ENCODE data around the gene ARID1B. TPM values are rescaled to one million over a fixed set of nuclear protein-coding genes. Genes with fewer than 3 reads are reported as not detected.

Gene ARID1B
- total RNA-seq, 1 experiment from 2014 or later, result 86.3 TPM

- POLR2A ChIA-PET (ENCODE audit: low non-redundant PET), result no interaction called here
- H3K9me3 ChIP-seq (ENCODE audit: low read depth, low read length, poor library complexity, severe bottlenecking), result no peaks in the 10 kb centered on the region
- no peak overlapping the region for H3K4me3 ChIP-seq (ENCODE audit: low read depth, low read length, poor library complexity, severe bottlenecking)
- H3K27me3 ChIP-seq (replicated peaks; ENCODE audit: insufficient read depth, low read depth, low read length, poor library complexity), result no peaks in the 10 kb centered on the region
- no peak overlapping the region for H3K27ac ChIP-seq (ENCODE audit: low read depth, low read length, poor library complexity, severe bottlenecking)
- TF ChIP-seq EZH2 (IDR thresholded peaks at IDR 0.05; ENCODE audit: borderline replicate concordance, low read depth, low read length, poor library complexity, severe bottlenecking) (no peak), CTCF (conservative IDR thresholded peaks at IDR 0.05; ENCODE audit: low read depth, low read length) (no peak)
- H3K36me3 ChIP-seq (ENCODE audit: insufficient read depth, low read length, poor library complexity, severe bottlenecking), result no peaks in the 10 kb centered on the region
- intact Hi-C loops (cut with micrococcal nuclease; ENCODE audit: unreplicated experiment), result no loop called here
- no peak for DNase-seq (ENCODE audit: low spot score)
- no peaks in the 10 kb centered on the region for H3K4me1 ChIP-seq (ENCODE audit: insufficient read depth, low read length, poor library complexity, severe bottlenecking)
- CTCF ChIA-PET, result no interaction called here
- BruUV-seq (replicated peaks), result no TSS peak
Observed at GRCh38 chr6:157163434-157164159, 386.4 kb downstream of the ARID1B start.

GRCh38 chr6:157164972-157165371 is 387.8 kb downstream of the ARID1B start:
- TF ChIP-seq CTCF (conservative IDR thresholded peaks at IDR 0.05; ENCODE audit: low read depth, low read length) (no peak), EZH2 (IDR thresholded peaks at IDR 0.05; ENCODE audit: borderline replicate concordance, low read depth, low read length, poor library complexity, severe bottlenecking) (no peak)
- ChIA-PET POLR2A (ENCODE audit: low non-redundant PET) (no interaction called here), CTCF (no interaction called here)
- no peaks in the 10 kb centered on the region for H3K4me1 ChIP-seq (ENCODE audit: insufficient read depth, low read length, poor library complexity, severe bottlenecking)
- intact Hi-C loops (cut with micrococcal nuclease; ENCODE audit: unreplicated experiment), result no loop called here
- DNase-seq (ENCODE audit: low spot score), result no peak
- H3K27me3 ChIP-seq (replicated peaks; ENCODE audit: insufficient read depth, low read depth, low read length, poor library complexity), result no peaks in the 10 kb centered on the region
- H3K27ac ChIP-seq (ENCODE audit: low read depth, low read length, poor library complexity, severe bottlenecking), result no peak overlapping the region
- H3K36me3 ChIP-seq (ENCODE audit: insufficient read depth, low read length, poor library complexity, severe bottlenecking), result no peaks in the 10 kb centered on the region
- BruUV-seq (replicated peaks), result no TSS peak
- no peaks in the 10 kb centered on the region for H3K9me3 ChIP-seq (ENCODE audit: low read depth, low read length, poor library complexity, severe bottlenecking)
- H3K4me3 ChIP-seq (ENCODE audit: low read depth, low read length, poor library complexity, severe bottlenecking), result no peak overlapping the region

GRCh38 chr6:157166784-157167183 is 389.6 kb downstream of the ARID1B start:
- Histone ChIP-seq H3K9me3 (ENCODE audit: low read depth, low read length, poor library complexity, severe bottlenecking) (no peaks in the 10 kb centered on the region), H3K27me3 (replicated peaks; ENCODE audit: insufficient read depth, low read depth, low read length, poor library complexity) (no peaks in the 10 kb centered on the region), H3K36me3 (ENCODE audit: insufficient read depth, low read length, poor library complexity, severe bottlenecking) (no peaks in the 10 kb centered on the region), H3K4me1 (ENCODE audit: insufficient read depth, low read length, poor library complexity, severe bottlenecking) (no peaks in the 10 kb centered on the region), H3K27ac (ENCODE audit: low read depth, low read length, poor library complexity, severe bottlenecking) (no peak overlapping the region), H3K4me3 (ENCODE audit: low read depth, low read length, poor library complexity, severe bottlenecking) (no peak overlapping the region)
- intact Hi-C loops (cut with micrococcal nuclease; ENCODE audit: unreplicated experiment), result no loop called here
- TF ChIP-seq EZH2 (IDR thresholded peaks at IDR 0.05; ENCODE audit: borderline replicate concordance, low read depth, low read length, poor library complexity, severe bottlenecking) (no peak), CTCF (conservative IDR thresholded peaks at IDR 0.05; ENCODE audit: low read depth, low read length) (no peak)
- no peak for DNase-seq (ENCODE audit: low spot score)
- POLR2A ChIA-PET (ENCODE audit: low non-redundant PET), result no interaction called here
- CTCF ChIA-PET, result no interaction called here
- BruUV-seq (replicated peaks), result no TSS peak
